Ovary (tissue), 9 donors: ENCODE measurements around the gene FILIP1L. TPM values are rescaled to one million over a fixed set of nuclear protein-coding genes. Genes with fewer than 3 reads are reported as not detected.

ENCODE experiments used
- DNase-seq, 5 donors: peaks; one replicate each; pipeline ENCODE4 v3.0.0-alpha.2; 2019 to 2020
- H3K27ac ChIP-seq, 2 donors: fragments of 200-600 bp; one replicate each; pipeline versions ENCODE4 v1.5.1 to v1.8.0; 2019 to 2022
- H3K27me3 ChIP-seq: fragments of 200-600 bp; one replicate; pipeline ENCODE4 v1.8.0; 2022
- H3K36me3 ChIP-seq: fragments of 200-600 bp; sonication (generic); one replicate; pipeline ENCODE4 v1.5.1; 2019
- H3K4me1 ChIP-seq: one replicate; pipeline ENCODE4 v1.8.1; 2013; ENCODE audit warnings: mild to moderate bottlenecking, moderate library complexity; ENCODE audit not compliant: insufficient read depth
- H3K4me3 ChIP-seq: fragments of 200-600 bp; sonication (generic); one replicate; pipeline ENCODE4 v1.5.1; 2017
- H3K9me3 ChIP-seq, 2 donors: fragments of 200-600 bp in 1 of 2; sonication (generic) in 1 of 2; one replicate each; pipeline versions ENCODE4 v1.5.1 to v1.8.1; 2013 to 2019; ENCODE audit warnings: mild to moderate bottlenecking in 1 of 2, moderate library complexity in 1 of 2
- EP300 ChIP-seq: sonication (generic); formaldehyde crosslinking; IDR thresholded peaks from one replicate; pipeline ENCODE4 v1.6.1; 2017; ENCODE audit warnings: antibody characterized with exemption
- POLR2A ChIP-seq: fragments of 450-650 bp; IDR thresholded peaks from one replicate; pipeline ENCODE4 v1.6.1; 2017; ENCODE audit warnings: antibody characterized with exemption, mild to moderate bottlenecking, moderate library complexity
- WGBS, 3 donors: extraction: QIAGEN DNeasy Blood & Tissue Kit in 1 of 3; methylation state at CpG; one replicate each; pipeline versions ENCODE4 v1.1.5 to v1.1.7; 2013 to 2017; 5-methylcytosine and 5-hydroxymethylcytosine counted together
- intact Hi-C, 4 donors: fragments of 100-400 bp; cut with DNase I; formaldehyde crosslinking; loops; one replicate each; pipeline versions ENCODE4 v1.11.0 to v1.15.1; 2022 to 2023
- polyA plus RNA-seq, 2 donors: library from polyadenylated mRNA; stranded (reverse); fragments of 200-250 nt in 1 of 2; fragments of 350-450 nt in 1 of 2; fragmentation: Illumina TruSeq in 1 of 2; extraction: RNeasy Lipid Tissue Mini Kit (QIAGEN cat#74804) in 1 of 2; gene quantifications; one replicate each; pipeline ENCODE4 v1.2.3, GENCODE V29; 2013 to 2014
- total RNA-seq, 7 donors: library from RNA; depleted of rRNA in 2 of 7; stranded (reverse); fragments of >200 nt in 2 of 7; fragmentation: NEBNext Ultra II Directional in 3 of 7; extraction: Animal tissue kit (Norgen Biotek cat#: 25700) in 3 of 7; gene quantifications; one replicate each; pipeline versions ENCODE4 v1.1.0 to v1.2.4, GENCODE V29; 2016 to 2023
- TF ChIP-seq, protein P1 (sequence below), 3 donors: fragments of 450-650 bp in 2 of 3; fragments of 200-600 bp in 1 of 3; IDR thresholded peaks; one replicate each; pipeline versions ENCODE4 v1.5.1 to v1.8.0; 2016 to 2022; ENCODE audit warnings: antibody characterized with exemption in 3 of 3, mild to moderate bottlenecking in 1 of 3
- donor health status: DM: no; HTN: no; CAD: no; lungs with moderate emphysema.
- donor health status: DM: no; HTN: no; CAD: no.
- donor health status: Bipolar disorder and iron deficiency.
- donor health status: DM: yes; HTN: yes; CAD: no.
- donor health status: DM: no; HTN: no; CAD: no.
- donor health status: DM: yes; HTN: yes; CAD: no.

FILIP1L gene
- total and polyA plus RNA-seq, 9 donors, result 23.7 to 174 (median 110) TPM

DNA sequence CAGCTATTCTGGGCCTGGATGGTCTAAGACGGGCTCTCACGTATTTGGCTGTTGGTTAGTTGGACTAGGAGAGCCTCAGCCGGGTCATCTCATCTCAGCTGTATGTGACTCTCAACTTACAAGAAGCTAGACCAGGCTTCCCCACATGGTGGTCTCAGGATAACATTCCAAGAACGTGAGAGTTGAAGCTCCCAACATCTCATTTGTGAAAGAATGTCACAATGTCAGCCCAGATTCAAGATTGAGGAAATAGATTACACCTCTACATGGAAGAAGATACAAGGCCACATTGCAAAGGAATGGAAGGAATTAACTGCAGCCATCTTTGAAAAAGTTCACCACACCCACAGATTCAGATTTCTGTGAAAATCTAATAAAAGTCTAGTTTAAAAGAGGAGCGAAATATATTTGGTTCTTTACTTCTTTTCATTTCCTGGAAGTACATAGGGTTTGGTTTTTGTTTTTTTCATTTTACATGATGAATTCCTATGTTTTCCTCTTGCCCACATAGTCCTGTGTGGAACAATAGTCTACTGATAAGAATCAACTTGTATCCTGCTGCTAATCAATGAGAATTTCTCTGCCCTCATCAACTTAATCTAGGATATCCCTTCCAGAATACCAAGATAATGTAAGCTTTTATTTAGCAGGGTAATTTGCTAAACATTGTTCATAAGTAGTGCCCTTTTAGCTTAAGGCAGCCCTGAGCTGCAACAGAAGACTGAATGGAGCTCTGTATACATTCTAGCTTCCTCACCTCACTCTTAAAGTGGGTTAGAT, 180.1 kb downstream of the FILIP1L start:
- TF ChIP-seq EP300, result no peak
- H3K4me1 ChIP-seq, result peaks cover 14% of the 10 kb centered on the region

DNA sequence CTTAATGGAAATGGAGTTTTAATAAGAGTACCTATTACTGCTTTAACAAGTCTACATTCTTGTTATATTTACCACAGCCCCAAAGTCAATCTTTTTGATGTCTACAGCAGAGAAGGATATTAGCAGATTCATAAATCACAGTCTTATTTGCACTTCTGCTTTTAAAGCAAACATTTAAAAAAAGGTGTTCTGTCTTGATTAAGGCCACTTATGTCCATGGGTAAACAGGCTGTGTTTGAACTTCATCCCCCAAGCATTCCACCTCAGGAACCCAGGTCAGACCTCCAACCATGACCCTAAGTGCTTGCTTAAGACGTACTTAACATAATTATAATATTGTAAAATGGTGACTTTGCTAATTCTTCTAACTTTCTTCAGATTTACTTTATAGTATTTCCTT, 183.2 kb downstream of the FILIP1L start:
- H3K4me3 ChIP-seq, result no peak overlapping the region
- H3K27me3 ChIP-seq, result no peaks in the 10 kb centered on the region
- intact Hi-C loops, result no loop called here
- DNase-seq, result no peak
- peaks cover 11% of the 10 kb centered on the region for H3K4me1 ChIP-seq
- TF ChIP-seq, protein P1, sequence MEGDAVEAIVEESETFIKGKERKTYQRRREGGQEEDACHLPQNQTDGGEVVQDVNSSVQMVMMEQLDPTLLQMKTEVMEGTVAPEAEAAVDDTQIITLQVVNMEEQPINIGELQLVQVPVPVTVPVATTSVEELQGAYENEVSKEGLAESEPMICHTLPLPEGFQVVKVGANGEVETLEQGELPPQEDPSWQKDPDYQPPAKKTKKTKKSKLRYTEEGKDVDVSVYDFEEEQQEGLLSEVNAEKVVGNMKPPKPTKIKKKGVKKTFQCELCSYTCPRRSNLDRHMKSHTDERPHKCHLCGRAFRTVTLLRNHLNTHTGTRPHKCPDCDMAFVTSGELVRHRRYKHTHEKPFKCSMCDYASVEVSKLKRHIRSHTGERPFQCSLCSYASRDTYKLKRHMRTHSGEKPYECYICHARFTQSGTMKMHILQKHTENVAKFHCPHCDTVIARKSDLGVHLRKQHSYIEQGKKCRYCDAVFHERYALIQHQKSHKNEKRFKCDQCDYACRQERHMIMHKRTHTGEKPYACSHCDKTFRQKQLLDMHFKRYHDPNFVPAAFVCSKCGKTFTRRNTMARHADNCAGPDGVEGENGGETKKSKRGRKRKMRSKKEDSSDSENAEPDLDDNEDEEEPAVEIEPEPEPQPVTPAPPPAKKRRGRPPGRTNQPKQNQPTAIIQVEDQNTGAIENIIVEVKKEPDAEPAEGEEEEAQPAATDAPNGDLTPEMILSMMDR (IDR thresholded peaks at IDR 0.05), result no peak
- TF ChIP-seq EP300, result no peak
- no peak for TF ChIP-seq POLR2A
- no peaks in the 10 kb centered on the region for H3K36me3 ChIP-seq
- WGBS, 3 donors, result 41 to 97% (median 91%) methylated on average over 1 of the region's 1 CpG
- no peak overlapping the region for H3K27ac ChIP-seq
- no peaks in the 10 kb centered on the region for H3K9me3 ChIP-seq

More for the DNA sequence above, 180.1 kb downstream of the FILIP1L start:
- Histone ChIP-seq H3K27ac (no peak overlapping the region), H3K9me3 (no peaks in the 10 kb centered on the region), H3K27me3 (no peaks in the 10 kb centered on the region), H3K4me3 (no peak overlapping the region), H3K36me3 (no peaks in the 10 kb centered on the region)
- no peak for DNase-seq
- intact Hi-C loops, result no loop called here
- 96 to 97% (median 96%) methylated on average over 5 of the region's 5 CpGs for WGBS, 3 donors

DNA sequence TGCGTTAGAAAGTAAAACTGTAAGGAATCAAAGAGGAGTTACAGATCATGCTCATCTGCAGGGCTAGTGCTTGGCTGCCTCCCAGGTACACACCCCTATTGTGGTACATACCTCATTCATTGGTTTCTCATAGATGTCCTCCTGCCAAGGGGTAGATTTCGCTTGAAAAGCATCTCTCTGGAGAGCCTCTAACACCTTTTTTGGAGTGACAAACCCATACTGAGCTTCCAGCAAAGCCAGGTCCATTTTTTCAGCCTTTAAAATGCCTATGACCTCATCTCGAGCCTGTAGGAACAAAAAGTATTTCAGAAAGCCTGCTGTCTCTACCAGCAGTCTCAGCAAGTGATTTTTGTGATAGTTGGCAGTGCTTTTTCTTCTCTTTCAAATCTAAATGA, 184.6 kb downstream of the FILIP1L start:
- H3K27me3 ChIP-seq, result no peaks in the 10 kb centered on the region
- H3K36me3 ChIP-seq, result no peaks in the 10 kb centered on the region
- intact Hi-C loops, result no loop called here
- H3K4me1 ChIP-seq, result peaks cover 8% of the 10 kb centered on the region
- 30 to 74% (median 49%) methylated on average over 3 of the region's 3 CpGs for WGBS, 3 donors
- no peak overlapping the region for H3K27ac ChIP-seq
- DNase-seq, result peak in 3 of 5 donors; percentile 28 to 42 (median 41)
- H3K9me3 ChIP-seq, result no peaks in the 10 kb centered on the region
- TF ChIP-seq EP300 (no peak), POLR2A (no peak)
- TF ChIP-seq, protein P1 (IDR thresholded peaks at IDR 0.05), result no peak
- no peak overlapping the region for H3K4me3 ChIP-seq

DNA sequence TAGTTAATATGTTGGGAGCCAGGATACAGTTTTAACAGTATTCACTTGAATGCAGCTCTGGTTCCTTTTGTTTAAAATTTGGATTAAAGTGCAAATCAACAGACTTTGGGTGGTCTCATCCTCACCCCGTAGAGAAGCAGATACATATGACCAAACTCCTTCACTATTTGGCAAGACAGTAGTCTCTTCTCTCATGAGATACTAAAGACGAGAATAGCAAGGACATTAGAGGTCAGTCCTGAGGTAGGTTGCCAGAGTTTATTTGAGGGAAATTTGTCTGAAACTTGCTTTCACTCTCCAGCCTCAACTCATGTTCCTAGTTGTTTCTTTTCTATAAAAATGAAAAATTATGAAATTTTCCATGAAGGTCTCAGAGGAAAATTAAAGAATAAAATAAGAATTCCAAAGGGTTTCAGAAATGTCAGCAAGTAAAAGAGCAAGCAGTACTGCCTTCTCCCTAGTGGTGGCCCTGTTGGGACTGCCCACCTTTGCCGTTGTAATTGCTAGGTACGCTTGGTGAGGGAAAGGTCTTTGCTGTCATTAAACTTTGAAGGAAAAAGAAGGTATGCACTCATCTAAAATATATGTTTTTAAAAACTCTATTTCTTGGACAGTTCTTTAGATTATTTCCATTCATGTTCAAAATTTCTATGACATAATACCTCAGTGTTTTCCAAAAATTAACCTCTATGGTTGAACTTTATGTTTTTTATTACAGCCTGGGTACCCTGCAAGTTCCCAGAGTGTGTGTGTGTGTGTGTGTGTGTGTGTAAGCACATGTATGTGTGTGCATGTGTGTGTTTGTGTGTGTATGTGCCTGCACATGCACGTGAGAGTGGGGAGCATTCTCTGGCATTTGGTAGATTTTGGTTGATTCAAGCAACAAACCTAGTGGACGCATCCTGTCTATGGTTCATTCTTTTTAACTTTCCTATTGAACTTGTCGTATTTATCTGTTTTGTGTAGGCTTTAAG, 185.2 kb downstream of the FILIP1L start:
- peaks cover 8% of the 10 kb centered on the region for H3K4me1 ChIP-seq
- WGBS, 3 donors, result 40 to 58% (median 49%) methylated on average over 7 of the region's 7 CpGs
- no peak overlapping the region for H3K4me3 ChIP-seq
- no peaks in the 10 kb centered on the region for H3K27me3 ChIP-seq
- TF ChIP-seq EP300 (no peak), POLR2A (no peak)
- TF ChIP-seq, protein P1 (IDR thresholded peaks at IDR 0.05), result peak in 1 of 3 donors; percentile 9
- DNase-seq, result no peak
- no peaks in the 10 kb centered on the region for H3K36me3 ChIP-seq
- intact Hi-C loops, result no loop called here
- H3K9me3 ChIP-seq, result no peaks in the 10 kb centered on the region
- peak overlapping the region in 1 of 2 donors; percentile 62 for H3K27ac ChIP-seq
